Measurements from ENCODE around the gene DLG2.
"Not testable (repeated sequence)": the region's sequence is repeated elsewhere in the genome, so short reads cannot be mapped to it uniquely, and the experiment has no call there.

GRCh38 chr11:84784158-84784557 is 843.0 kb downstream of the DLG2 start:
- TF ChIP-seq POLR2A (IDR thresholded peaks at IDR 0.05; ENCODE audit: control extremely low read depth in 1 of 2, low read depth in 2 of 2, low read length in 2 of 2); CTCF (IDR thresholded peaks at IDR 0.05; ENCODE audit: control extremely low read depth in 1 of 3, insufficient read depth in 1 of 3, low read depth in 1 of 3, low read length in 3 of 3); GABPA (IDR thresholded peaks at IDR 0.05; ENCODE audit: borderline replicate concordance, insufficient read depth, low read length): not testable (repeated sequence)
